GM19372 (cell line): ENCODE results near the gene IRX2.

Experiments used
- ATAC-seq: cut with Tn5 transposase; IDR thresholded peaks from one replicate; pipeline ENCODE4 v1.9.1; 2021; ENCODE audit warnings: mild to moderate bottlenecking, low read depth, moderate library complexity; ENCODE audit not compliant: unreplicated experiment

The IRX2 gene

GRCh38 chr5:2751592-2752021, at the start of gene IRX2:
TSS of gene IRX2 (minus strand) at chr5:2751677. CDS start at chr5:2751413, 264 bp downstream.
- no peak for ATAC-seq

GRCh38 chr5:2800035-2800434, 48.6 kb upstream of the IRX2 start:
- no peak for ATAC-seq

- ATAC-seq: no peak
Observed at GRCh38 chr5:2797981-2798380, 46.5 kb upstream of the IRX2 start.

GRCh38 chr5:2797160-2797559, 45.7 kb upstream of the IRX2 start:
- ATAC-seq: no peak

GRCh38 chr5:2783223-2783622, 31.7 kb upstream of the IRX2 start:
- no peak for ATAC-seq

- ATAC-seq: no peak
Observed at GRCh38 chr5:2782658-2783057, 31.2 kb upstream of the IRX2 start.

- ATAC-seq: no peak
Observed at GRCh38 chr5:2780421-2781171, 29.1 kb upstream of the IRX2 start.

- ATAC-seq: no peak
Observed at GRCh38 chr5:2779459-2779858, 28.0 kb upstream of the IRX2 start.

GRCh38 chr5:2776337-2777302, 25.1 kb upstream of the IRX2 start:
- no peak for ATAC-seq

GRCh38 chr5:2773327-2773726, 21.9 kb upstream of the IRX2 start:
- ATAC-seq: no peak

GRCh38 chr5:2767089-2767488, 15.6 kb upstream of the IRX2 start:
- no peak for ATAC-seq

GRCh38 chr5:2764581-2764980, 13.1 kb upstream of the IRX2 start:
- no peak for ATAC-seq

- ATAC-seq: no peak
Observed at GRCh38 chr5:2763533-2763794, 12.0 kb upstream of the IRX2 start.

- ATAC-seq: no peak
Observed at GRCh38 chr5:2762744-2763532, 11.5 kb upstream of the IRX2 start.

- no peak for ATAC-seq
Observed at GRCh38 chr5:2761921-2762488, 10.5 kb upstream of the IRX2 start.

- ATAC-seq: no peak
Observed at GRCh38 chr5:2759696-2760461, 8.4 kb upstream of the IRX2 start.

- ATAC-seq: no peak
Observed at GRCh38 chr5:2759091-2759490, 7.6 kb upstream of the IRX2 start.

- ATAC-seq: no peak
Observed at GRCh38 chr5:2758632-2759031, 7.2 kb upstream of the IRX2 start.

GRCh38 chr5:2757563-2758351, 6.3 kb upstream of the IRX2 start:
- ATAC-seq: no peak
